Ishikawa (cell line): ENCODE measurements around the gene VAV3.

Source experiments
- CREB1 ChIP-seq: IDR thresholded peaks from 2 replicates; pipeline ENCODE4 v1.6.1; 2012; ENCODE audit warnings: low read depth
- EP300 ChIP-seq: IDR thresholded peaks from 2 replicates; pipeline ENCODE4 v1.6.1; 2012; ENCODE audit warnings: borderline replicate concordance
- TAF1 ChIP-seq: IDR thresholded peaks from 2 replicates; pipeline ENCODE4 v1.6.1; 2012; ENCODE audit warnings: low read depth, mild to moderate bottlenecking

GRCh38 chr1:107706182-107706581 lies 258.8 kb downstream of the VAV3 start:
- TF ChIP-seq EP300 (no peak), TAF1 (no peak), CREB1 (no peak)
